MCF 10A (cell line): Measurements from ENCODE around the gene AGBL5. TPM values are rescaled to one million over a fixed set of nuclear protein-coding genes. Genes with fewer than 3 reads are reported as not detected.

Experiments used
- BruUV-seq: library from RNA; stranded (reverse); fragments of 400-500 nt; replicated peaks from 2 replicates; lab custom pipeline; 2021; lab: Mats Ljungman, UMichigan
- CTCF ChIA-PET: fragments of 300-600 bp; sonication (Branson Sonifier 250); formaldehyde crosslinking; extraction: SDS; loops from one replicate; lab custom pipeline; 2021; ENCODE audit warnings: antibody characterized with exemption, inconsistent platforms; lab: Yijun Ruan, JAX
- POLR2A ChIA-PET: fragments of 300-600, 350-650 bp; sonication (Branson Sonifier 250); formaldehyde crosslinking; extraction: SDS; loops from one replicate; lab custom pipeline; 2020; ENCODE audit warnings: antibody characterized with exemption, inconsistent platforms; lab: Yijun Ruan, JAX
- DNase-seq: peaks from one replicate; pipeline ENCODE4 v3.0.0-alpha.2; 2018; ENCODE audit not compliant: unreplicated experiment
- H3K27ac Mint-ChIP-seq: one replicate; pipeline ENCODE4 v1.8.0; 2022; ENCODE audit warnings: mild to moderate bottlenecking, low read depth, mixed read lengths; ENCODE audit not compliant: unreplicated experiment
- H3K27me3 Mint-ChIP-seq: one replicate; pipeline ENCODE4 v1.8.0; 2022; ENCODE audit warnings: mixed read lengths; ENCODE audit not compliant: insufficient read depth, unreplicated experiment
- H3K36me3 Mint-ChIP-seq: one replicate; pipeline ENCODE4 v1.8.0; 2022; ENCODE audit warnings: mild to moderate bottlenecking, moderate library complexity, mixed read lengths; ENCODE audit not compliant: insufficient read depth, unreplicated experiment
- H3K4me1 Mint-ChIP-seq: one replicate; pipeline ENCODE4 v1.8.0; 2022; ENCODE audit warnings: mixed read lengths; ENCODE audit not compliant: insufficient read depth, unreplicated experiment
- H3K4me3 Mint-ChIP-seq: one replicate; pipeline ENCODE4 v1.8.0; 2022; ENCODE audit warnings: mild to moderate bottlenecking, moderate library complexity, mixed read lengths; ENCODE audit not compliant: unreplicated experiment
- H3K9me3 Mint-ChIP-seq: one replicate; pipeline ENCODE4 v1.8.0; 2022; ENCODE audit warnings: mixed read lengths; ENCODE audit not compliant: unreplicated experiment
- CTCF ChIP-seq: fragments of 200-600 bp; IDR thresholded peaks from one replicate; pipeline ENCODE4 v1.8.0; 2022; ENCODE audit warnings: antibody characterized with exemption, mild to moderate bottlenecking; ENCODE audit not compliant: unreplicated experiment
- intact Hi-C: fragments of 100-400 bp; cut with micrococcal nuclease; formaldehyde crosslinking; loops from 2 replicates; pipeline ENCODE4 v1.14.1; 2022
- total RNA-seq: library from RNA; stranded (reverse); gene quantifications from 2 replicates; pipeline ENCODE4 v1.2.3, GENCODE V29; 2022

The AGBL5 gene
- total RNA-seq, 1 experiment from 2014 or later, result 22.7 TPM

GRCh38 chr2:27077231-27077630, 25.8 kb downstream of the AGBL5 start:
- intact Hi-C loops, result no loop called here
- no peak for TF ChIP-seq CTCF
- no TSS peak for BruUV-seq
- H3K4me1 Mint-ChIP-seq, result peaks cover 18% of the 10 kb centered on the region
- H3K36me3 Mint-ChIP-seq, result no peaks in the 10 kb centered on the region
- no peak overlapping the region for H3K4me3 Mint-ChIP-seq
- DNase-seq, result no peak
- H3K27me3 Mint-ChIP-seq, result peaks cover 28% of the 10 kb centered on the region
- no peaks in the 10 kb centered on the region for H3K9me3 Mint-ChIP-seq
- H3K27ac Mint-ChIP-seq, result no peak overlapping the region
- CTCF ChIA-PET, result interaction anchor here (0.6 to 1.7 kb wide), 2 partner anchors 60 to 293 kb away, joined by 3 read pairs; partner anchors contain the start of genes EIF2B4 and SNX17
- POLR2A ChIA-PET, result interaction anchor here (0.9 to 1.2 kb wide), 2 partner anchors 24 to 27 kb away, joined by 3 to 4 read pairs; no protein-coding TSS in a partner anchor

GRCh38 chr2:27078267-27079194, 27.1 kb downstream of the AGBL5 start, which contains the start of gene EMILIN1:
Gene EMILIN1 (plus strand): TSS chr2:27078615. CDS start chr2:27079066, 451 bp downstream.
- intact Hi-C loops, result no loop called here
- Mint-ChIP-seq H3K4me3 (no peak within 1 kb of the TSS), H3K9me3 (no peaks in the 10 kb centered on the region), H3K27me3 (peaks cover 28% of the 10 kb centered on the region), H3K4me1 (peaks cover 18% of the 10 kb centered on the region), H3K27ac (peak within 1 kb of the TSS; percentile 20), H3K36me3 (no peaks in the 10 kb centered on the region)
- no TSS peak for BruUV-seq
- CTCF ChIA-PET, result interaction anchor here (0.6 to 0.8 kb wide), 3 partner anchors 11 to 201 kb away, joined by 3 read pairs; no protein-coding TSS in a partner anchor
- no peak for DNase-seq
- no peak for TF ChIP-seq CTCF
- POLR2A ChIA-PET, result interaction anchor here (0.5 to 1.1 kb wide), 4 partner anchors 23 to 378 kb away, joined by 3 to 4 read pairs (median 3); partner anchors contain the start of gene AGBL5

- CTCF ChIA-PET, result interaction anchor here (0.6 to 1.3 kb wide), 4 partner anchors 12 to 200 kb away, joined by 3 to 10 read pairs (median 3); no protein-coding TSS in a partner anchor
- POLR2A ChIA-PET, result interaction anchor here (1.1 to 3.0 kb wide), 2 partner anchors 8 to 28 kb away, joined by 4 to 18 read pairs; partner anchors contain the start of genes AGBL5 and OST4
Observed at GRCh38 chr2:27079233-27080139, 28.0 kb downstream of the AGBL5 start.

More at GRCh38 chr2:27079233-27080139, 28.0 kb downstream of the AGBL5 start:
- BruUV-seq, result no TSS peak
- no peak for TF ChIP-seq CTCF
- DNase-seq, result no peak
- peaks cover 28% of the 10 kb centered on the region for H3K27me3 Mint-ChIP-seq
- H3K4me3 Mint-ChIP-seq, result no peak overlapping the region
- H3K4me1 Mint-ChIP-seq, result peaks cover 18% of the 10 kb centered on the region
- H3K36me3 Mint-ChIP-seq, result no peaks in the 10 kb centered on the region
- intact Hi-C loops, result no loop called here
- H3K27ac Mint-ChIP-seq, result no peak overlapping the region
- no peaks in the 10 kb centered on the region for H3K9me3 Mint-ChIP-seq
